SHP77 (cell line): ENCODE results near the gene AFF1.
"Not testable (repeated sequence)": the region's sequence is repeated elsewhere in the genome, so short reads cannot be mapped to it uniquely, and the experiment has no call there.

Experiments
- DNase-seq, 2 experiments: peaks; one replicate each; lab custom pipeline; 2025; lab: John Stamatoyannopoulos, UW

Gene AFF1

DNA sequence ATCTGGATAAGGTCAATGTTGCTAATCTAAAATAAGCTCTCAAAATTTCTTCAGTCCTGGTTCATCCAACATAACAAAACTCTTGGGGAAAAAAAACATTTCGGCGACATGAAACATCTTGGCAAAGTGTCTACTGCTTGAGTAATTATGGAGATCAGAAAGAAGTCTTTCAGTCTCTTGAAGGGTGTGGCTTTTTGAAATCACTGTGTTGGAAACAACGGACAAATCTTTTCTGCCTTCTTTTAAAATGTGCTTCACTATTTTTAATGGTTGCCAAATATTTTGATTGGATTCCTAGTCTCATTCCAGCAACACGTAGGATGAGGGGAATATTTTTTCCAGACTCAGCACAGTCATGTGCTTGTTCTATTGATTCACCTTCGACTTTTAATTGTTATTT, 147.0 kb downstream of the AFF1 start:
- no peak for DNase-seq

- DNase-seq: not testable (repeated sequence)
Observed at GRCh38 chr4:87085732-87086131, 150.9 kb downstream of the AFF1 start.

DNA sequence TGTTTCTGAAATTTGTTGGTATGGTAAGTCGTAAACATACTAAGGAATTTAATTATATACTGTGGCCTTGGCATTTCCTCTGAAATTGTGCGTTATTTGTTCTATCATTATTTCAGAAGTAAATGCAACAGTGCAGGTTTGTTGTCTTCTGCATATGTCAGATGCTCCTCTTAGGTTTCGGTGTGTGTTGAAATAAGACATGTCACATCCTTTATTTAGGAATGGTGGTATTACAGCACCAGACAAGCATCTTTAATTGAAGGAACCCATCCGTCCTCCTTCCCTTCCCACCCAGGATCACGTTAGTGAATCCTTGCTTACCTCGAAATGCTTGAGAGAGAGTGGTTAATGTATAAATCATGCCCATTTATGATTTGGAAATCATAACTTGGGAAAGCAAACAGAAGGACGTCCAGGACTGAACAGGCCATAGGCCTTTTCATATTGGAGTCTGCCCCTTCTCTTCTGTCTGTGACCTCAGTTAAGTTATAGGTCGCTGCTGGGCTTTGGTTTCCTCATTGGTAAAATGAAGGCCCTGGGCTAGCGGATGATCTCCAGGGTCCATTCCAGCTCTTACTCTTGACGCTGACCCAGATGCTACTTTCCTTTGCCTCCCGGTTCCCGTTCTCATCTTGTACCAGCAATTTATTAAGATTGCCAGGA, 151.5 kb downstream of the AFF1 start:
- DNase-seq: no peak

DNA sequence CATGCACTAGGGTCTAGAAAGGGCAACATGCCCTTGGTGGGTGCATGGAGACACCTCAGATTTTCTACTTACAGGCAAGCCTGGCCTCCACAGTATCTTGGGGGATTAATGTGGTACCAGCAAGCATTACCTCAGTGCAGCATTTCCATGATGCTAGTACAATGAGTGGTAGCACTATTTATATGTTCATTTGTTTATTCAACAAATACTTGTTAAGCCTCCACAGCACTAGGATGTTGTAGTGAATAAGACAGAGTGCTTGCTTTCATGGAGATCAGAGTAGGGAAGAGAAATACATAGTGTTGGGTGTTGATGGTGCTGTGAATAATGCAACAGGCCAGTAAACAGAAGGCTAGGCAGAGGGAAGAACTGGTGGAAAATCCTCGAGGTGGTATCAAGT, 152.2 kb downstream of the AFF1 start:
- DNase-seq: no peak

GRCh38 chr4:87087420-87087819, 152.6 kb downstream of the AFF1 start:
- DNase-seq: no peak

GRCh38 chr4:87088186-87088585, 153.4 kb downstream of the AFF1 start:
- no peak for DNase-seq

DNA sequence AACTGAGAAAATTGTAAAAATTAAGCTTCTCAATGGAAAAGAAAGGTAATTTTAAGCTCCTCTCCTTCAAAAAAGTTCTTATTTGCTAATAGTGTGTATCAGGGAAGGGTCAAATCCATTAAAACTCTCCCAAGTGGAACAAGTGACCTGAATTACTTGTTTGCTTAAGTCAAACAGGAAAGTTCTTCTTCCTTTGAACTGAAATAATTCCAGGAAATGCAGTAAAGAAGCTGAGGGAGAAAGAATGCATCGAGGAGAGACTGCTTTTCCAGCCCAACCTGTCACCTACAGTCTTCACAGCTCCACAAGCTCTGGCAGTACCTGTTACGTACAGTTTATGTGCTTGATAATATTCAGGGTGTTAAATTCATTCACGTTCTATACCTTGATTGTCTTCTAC, 154.6 kb downstream of the AFF1 start:
- no peak for DNase-seq

DNA sequence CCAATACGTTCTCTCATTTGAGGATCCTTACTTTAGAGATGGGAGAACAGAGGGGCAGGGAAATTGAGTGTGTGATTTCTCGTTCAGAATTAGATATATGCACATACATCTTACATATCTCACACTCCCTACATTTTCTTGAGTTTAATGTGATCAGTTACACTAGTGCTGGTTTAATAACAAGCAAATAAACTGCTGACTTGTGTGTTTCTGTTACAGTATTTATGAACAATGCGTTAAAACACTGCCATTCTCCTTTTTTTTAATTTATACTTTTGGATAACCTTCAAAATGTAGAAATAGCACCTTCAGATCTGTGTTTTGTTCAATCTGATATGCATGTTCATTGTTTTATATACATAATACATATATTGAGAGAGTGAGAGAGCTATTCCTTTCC, 155.5 kb downstream of the AFF1 start:
- DNase-seq: no peak

- peak; percentile 68 to 77 for DNase-seq
Observed at GRCh38 chr4:87092389-87093141, 157.8 kb downstream of the AFF1 start.

- peak; percentile 71 to 78 for DNase-seq
Observed at GRCh38 chr4:87093443-87094123, 158.8 kb downstream of the AFF1 start.

DNA sequence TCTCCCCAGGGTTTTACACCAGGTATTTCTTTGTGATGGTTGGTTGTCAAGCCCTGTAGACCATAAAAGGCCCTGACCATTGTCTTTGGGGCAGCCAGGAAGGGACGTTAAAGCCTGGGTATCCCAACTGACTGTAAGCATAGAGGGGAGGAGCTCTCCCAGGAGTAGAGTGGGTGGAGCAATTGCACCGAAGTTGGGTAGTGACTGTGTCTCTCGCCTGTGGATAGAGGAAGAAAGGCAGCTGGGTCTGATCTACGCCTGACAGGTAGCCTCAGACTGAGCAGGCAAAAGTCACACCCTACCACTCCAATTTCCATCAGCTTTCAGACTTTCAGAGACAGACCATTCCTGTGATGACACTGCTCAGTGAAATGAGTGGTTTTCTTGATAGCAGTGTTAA, 162.3 kb downstream of the AFF1 start:
- no peak for DNase-seq

DNA sequence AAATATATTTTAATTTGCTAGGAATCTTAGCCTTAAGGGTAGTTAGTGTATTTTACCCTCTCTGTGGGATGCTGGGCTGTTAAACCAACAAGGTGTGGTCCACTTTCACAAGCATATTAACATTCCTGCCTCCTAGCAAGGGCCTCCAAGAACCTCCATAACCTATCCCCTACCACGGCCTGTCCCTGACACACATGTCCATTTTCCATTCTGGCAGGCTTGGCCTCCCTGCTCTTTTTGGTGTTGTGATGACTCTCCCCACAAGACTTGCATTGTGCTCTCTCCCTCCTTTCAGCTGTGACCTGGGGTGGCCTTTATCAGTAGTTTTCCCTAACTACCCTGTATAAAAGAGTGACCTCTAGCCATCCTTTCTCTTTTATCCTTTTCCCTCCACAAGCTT, 165.4 kb downstream of the AFF1 start:
- DNase-seq: no peak

DNA sequence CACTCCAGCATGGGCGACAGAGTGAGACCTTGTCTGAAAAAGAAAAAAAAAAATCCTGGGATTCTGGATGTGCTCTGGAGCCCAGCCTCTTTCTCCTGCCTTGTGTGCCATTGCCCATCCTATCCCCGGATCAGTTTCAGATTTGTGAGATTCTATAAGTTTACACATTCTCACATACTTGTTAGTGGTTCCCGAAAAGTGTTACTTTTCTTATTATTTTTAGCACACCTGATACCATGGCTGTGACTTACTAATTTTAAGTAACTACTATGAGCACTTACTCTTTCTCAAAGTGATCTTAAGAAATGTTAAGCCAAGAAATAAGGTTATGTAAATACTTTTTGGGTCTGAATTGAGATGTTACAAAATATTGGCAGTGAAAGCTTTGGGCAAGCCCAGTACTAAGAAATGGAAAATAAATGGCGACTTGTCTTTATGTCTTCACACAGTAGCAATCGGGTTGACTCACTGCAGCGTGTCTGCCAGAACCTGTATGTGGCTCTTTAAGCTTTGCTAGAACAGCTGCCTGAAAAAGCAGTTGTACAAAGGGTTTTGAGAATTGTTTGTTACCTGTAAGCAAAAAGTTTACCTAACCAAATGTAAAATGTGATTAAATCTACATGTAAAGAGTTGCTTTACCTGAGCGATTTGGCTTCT, 166.9 kb downstream of the AFF1 start:
- DNase-seq: no peak

- DNase-seq: no peak
Observed at GRCh38 chr4:87103086-87103485, 168.3 kb downstream of the AFF1 start.

- DNase-seq: no peak
Observed at GRCh38 chr4:87103691-87104187, 168.9 kb downstream of the AFF1 start.

DNA sequence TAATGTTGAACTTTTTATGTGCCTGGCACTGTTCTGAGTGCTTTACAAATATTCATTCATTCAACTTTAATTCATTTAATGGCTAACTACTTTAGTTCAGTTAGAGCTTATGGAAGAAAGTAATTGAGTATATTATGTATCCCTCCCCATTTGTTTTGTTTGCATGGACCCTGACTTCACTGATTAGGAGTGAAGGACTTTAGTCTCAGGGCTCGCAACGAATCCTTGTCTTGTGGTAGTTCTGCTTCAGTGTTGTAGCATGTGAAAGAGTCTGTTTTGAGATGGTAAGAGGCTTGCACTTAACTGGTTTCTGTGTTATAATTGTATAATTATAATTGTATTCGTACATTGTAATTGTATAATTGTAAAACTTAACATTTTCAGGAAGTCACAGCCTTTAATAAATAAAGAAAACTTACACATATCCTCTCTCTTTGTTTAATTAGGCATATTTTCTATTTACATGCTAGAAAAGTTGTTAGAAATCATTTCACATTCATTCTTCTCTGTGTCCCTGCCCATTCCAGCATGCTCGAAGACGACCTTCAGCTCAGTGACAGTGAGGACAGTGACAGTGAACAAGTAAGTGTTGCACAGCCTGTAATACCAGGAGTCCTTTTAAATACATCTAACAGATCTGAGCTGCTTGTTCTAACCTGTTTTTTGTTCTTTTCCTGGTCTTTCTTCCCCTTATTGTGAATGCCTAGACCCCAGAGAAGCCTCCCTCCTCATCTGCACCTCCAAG, 170.5 kb downstream of the AFF1 start:
- no peak for DNase-seq

DNA sequence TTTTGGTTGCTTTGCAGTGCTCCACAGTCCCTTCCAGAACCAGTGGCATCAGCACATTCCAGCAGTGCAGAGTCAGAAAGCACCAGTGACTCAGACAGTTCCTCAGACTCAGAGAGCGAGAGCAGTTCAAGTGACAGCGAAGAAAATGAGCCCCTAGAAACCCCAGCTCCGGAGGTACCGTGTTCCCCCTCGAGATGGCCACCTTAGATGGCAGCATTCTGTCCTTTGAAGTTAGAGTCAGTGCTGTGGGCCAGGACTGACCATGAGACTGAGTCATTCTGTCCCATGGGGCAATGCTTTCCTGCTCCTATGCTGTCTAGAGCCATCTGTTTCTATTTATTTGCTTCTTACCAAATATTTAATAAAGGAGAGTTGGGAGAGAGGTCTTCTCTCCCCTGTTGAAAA, 173.3 kb downstream of the AFF1 start:
- DNase-seq: no peak

- no peak for DNase-seq
Observed at GRCh38 chr4:87109121-87109520, 174.3 kb downstream of the AFF1 start.

GRCh38 chr4:87109945-87110344, 175.1 kb downstream of the AFF1 start:
- DNase-seq: no peak

GRCh38 chr4:87112063-87112462, 177.3 kb downstream of the AFF1 start:
- no peak for DNase-seq

- DNase-seq: peak in 1 of 2 experiments; percentile 3
Observed at GRCh38 chr4:87114245-87115062, 179.6 kb downstream of the AFF1 start.
